Parathyroid adenoma (tissue), 2 donors: ENCODE measurements around the gene PLP1.

Experiments
- H2AFZ ChIP-seq: fragments of 300-600 bp; sonication (generic); one replicate; pipeline ENCODE4 v1.7.0; 2017; ENCODE audit warnings: antibody characterized with exemption, mild to moderate bottlenecking
- H3K27ac ChIP-seq: fragments of 300-600 bp; sonication (generic); one replicate; pipeline ENCODE4 v1.7.0; 2017
- H3K27me3 ChIP-seq: fragments of 300-600 bp; sonication (generic); one replicate; pipeline ENCODE4 v1.7.0; 2017; ENCODE audit warnings: low read length; ENCODE audit not compliant: control insufficient read depth, insufficient read depth
- H3K36me3 ChIP-seq: fragments of 300-600 bp; sonication (generic); one replicate; pipeline ENCODE4 v1.7.0; 2017; ENCODE audit warnings: low read length; ENCODE audit not compliant: control insufficient read depth, insufficient read depth
- H3K4me1 ChIP-seq: fragments of 300-600 bp; sonication (generic); one replicate; pipeline ENCODE4 v1.7.0; 2017; ENCODE audit warnings: control low read depth
- H3K4me2 ChIP-seq: fragments of 300-600 bp; sonication (generic); one replicate; pipeline ENCODE4 v1.7.0; 2017; ENCODE audit warnings: low read length
- H3K4me3 ChIP-seq: fragments of 300-600 bp; sonication (generic); one replicate; pipeline ENCODE4 v1.7.0; 2017; ENCODE audit warnings: low read depth, low read length
- H3K79me2 ChIP-seq: fragments of 300-600 bp; sonication (generic); one replicate; pipeline ENCODE4 v1.7.0; 2017; ENCODE audit warnings: control low read depth
- H3K9ac ChIP-seq: fragments of 300-600 bp; sonication (generic); one replicate; pipeline ENCODE4 v1.7.0; 2017; ENCODE audit warnings: mild to moderate bottlenecking
- H3K9me3 ChIP-seq: fragments of 300-600 bp; sonication (generic); one replicate; pipeline ENCODE4 v1.7.0; 2017; ENCODE audit warnings: low read length; ENCODE audit not compliant: control insufficient read depth
- CTCF ChIP-seq: fragments of 300-600 bp; sonication (generic); IDR thresholded peaks from one replicate; pipeline ENCODE4 v1.7.0; 2017; ENCODE audit warnings: antibody characterized with exemption, mild to moderate bottlenecking
- donor health status: primary hyperparathyroidism.

PLP1 gene

GRCh38 chrX:103776546-103776945 lies at the start of gene PLP1:
PLP1 (plus strand) TSS chrX:103776840; CDS start chrX:103776996, 156 bp downstream.
- H3K27me3 ChIP-seq: no peaks in the 10 kb centered on the region
- peaks cover 23% of the 10 kb centered on the region for H3K4me1 ChIP-seq
- no peak within 1 kb of the TSS for H3K9ac ChIP-seq
- no peaks in the 10 kb centered on the region for H3K9me3 ChIP-seq
- H2AFZ ChIP-seq: no peak within 1 kb of the TSS
- H3K4me3 ChIP-seq: no peak within 1 kb of the TSS
- H3K36me3 ChIP-seq: no peaks in the 10 kb centered on the region
- H3K27ac ChIP-seq: no peak within 1 kb of the TSS
- no peak within 1 kb of the TSS for H3K4me2 ChIP-seq
- peaks cover 23% of the 10 kb centered on the region for H3K79me2 ChIP-seq
- TF ChIP-seq CTCF: no peak

- Histone ChIP-seq H3K27me3 (no peaks in the 10 kb centered on the region), H3K4me2 (no peak overlapping the region), H3K27ac (no peak overlapping the region), H3K79me2 (no peaks in the 10 kb centered on the region), H3K9me3 (no peaks in the 10 kb centered on the region), H3K9ac (no peak overlapping the region), H3K4me1 (peaks cover 32% of the 10 kb centered on the region), H3K36me3 (no peaks in the 10 kb centered on the region), H3K4me3 (no peak overlapping the region), H2AFZ (no peak overlapping the region)
- TF ChIP-seq CTCF: no peak
These were observed 49.5 kb upstream of the PLP1 start for GRCh38 chrX:103727115-103727514.

- Histone ChIP-seq H3K9me3 (no peaks in the 10 kb centered on the region), H3K4me2 (no peak overlapping the region), H3K9ac (no peak overlapping the region), H3K36me3 (no peaks in the 10 kb centered on the region), H3K79me2 (no peaks in the 10 kb centered on the region), H3K4me3 (no peak overlapping the region), H3K27ac (peak overlapping the region; percentile 59), H2AFZ (no peak overlapping the region), H3K4me1 (peaks cover 41% of the 10 kb centered on the region), H3K27me3 (no peaks in the 10 kb centered on the region)
- no peak for TF ChIP-seq CTCF
These were observed 47.6 kb upstream of the PLP1 start for GRCh38 chrX:103729015-103729414.

- Histone ChIP-seq H3K9me3 (no peaks in the 10 kb centered on the region), H2AFZ (peak overlapping the region; percentile 7), H3K4me1 (peaks cover 49% of the 10 kb centered on the region), H3K27me3 (no peaks in the 10 kb centered on the region), H3K9ac (no peak overlapping the region), H3K79me2 (no peaks in the 10 kb centered on the region), H3K4me2 (no peak overlapping the region), H3K4me3 (no peak overlapping the region), H3K36me3 (no peaks in the 10 kb centered on the region), H3K27ac (peak overlapping the region; percentile 57)
- TF ChIP-seq CTCF: no peak
These were observed 46.4 kb upstream of the PLP1 start for GRCh38 chrX:103730147-103730795.
